ENCODE measurements around the gene COL19A1. TPM values are rescaled to one million over a fixed set of nuclear protein-coding genes. Genes with fewer than 3 reads are reported as not detected.

COL19A1 gene
- polyA plus RNA-seq (2013, experiment 1 of 2) = 0.81 TPM
- polyA plus RNA-seq (2013, experiment 2 of 2) = 0.60 TPM

- Histone ChIP-seq H4K91ac (ENCODE audit: low read length) (peak within 1 kb of the TSS; percentile 89), H2BK15ac (ENCODE audit: low read depth, poor library complexity, severe bottlenecking) (peak within 1 kb of the TSS; percentile 94), H2AK5ac (ENCODE audit: low read length, severe bottlenecking) (no peak within 1 kb of the TSS), H3K14ac (ENCODE audit: low read length in 2 of 2) (peak within 1 kb of the TSS in 1 of 2 experiments; percentile 99), H2BK120ac (ENCODE audit: low read depth, low read length) (peak within 1 kb of the TSS; percentile 98), H3K36me3 (ENCODE audit: control insufficient read depth in 1 of 2, insufficient read depth in 2 of 2, low read depth in 1 of 2, low read length in 2 of 2) (no peaks in the 10 kb centered on the region), H2BK12ac (ENCODE audit: low read length in 2 of 2) (peak within 1 kb of the TSS; percentile 77 to 82), H3K4ac (ENCODE audit: low read depth in 1 of 2, low read length in 2 of 2) (peak within 1 kb of the TSS; percentile 60 to 87), H3K9me3 (ENCODE audit: control insufficient read depth, low read length) (no peaks in the 10 kb centered on the region), H3K27ac (ENCODE audit: low read length, poor library complexity, severe bottlenecking) (no peak within 1 kb of the TSS), H3K4me2 (ENCODE audit: low read length, poor library complexity, severe bottlenecking) (peak within 1 kb of the TSS; percentile 100), H3K27me3 (ENCODE audit: control insufficient read depth in 1 of 2, insufficient read depth in 1 of 2, low read length in 2 of 2) (peaks cover 3 to 12% of the 10 kb centered on the region in 2 experiments), H3K18ac (ENCODE audit: low read depth in 1 of 2, low read length in 2 of 2) (peak within 1 kb of the TSS; percentile 90 to 99), H3K23ac (ENCODE audit: low read length in 2 of 2) (peak within 1 kb of the TSS in 1 of 2 experiments; percentile 19), H2BK5ac (ENCODE audit: low read depth, low read length, poor library complexity, severe bottlenecking) (no peak within 1 kb of the TSS), H3K4me1 (ENCODE audit: control insufficient read depth, insufficient read depth, low read depth, low read length) (peaks cover 10% of the 10 kb centered on the region), H3K4me3 (ENCODE audit: insufficient read depth in 1 of 2, low read depth in 1 of 2, low read length in 2 of 2) (peak within 1 kb of the TSS; percentile 70 to 79), H2AFZ (ENCODE audit: low read depth, low read length) (peak within 1 kb of the TSS; percentile 54), H4K8ac (ENCODE audit: low read length) (peak within 1 kb of the TSS; percentile 97), H3K9ac (ENCODE audit: low read length) (peak within 1 kb of the TSS; percentile 57), H3K79me1 (replicated peaks; ENCODE audit: low read length, poor library complexity, severe bottlenecking) (no peaks in the 10 kb centered on the region)
- DNase-seq = peak; percentile 38
- 5% methylated on average over 19 of the region's 19 CpGs for WGBS
Observed at GRCh38 chr6:69866351-69866769, at the start of gene COL19A1. Gene COL19A1, plus strand, starts transcription at chr6:69866556. Its CDS starts 13,012 bp downstream, at chr6:69879568.

GRCh38 chr6:69816569-69816968 lies 49.8 kb upstream of the COL19A1 start:
- no peak overlapping the region for H2BK15ac ChIP-seq (ENCODE audit: low read depth, poor library complexity, severe bottlenecking)
- WGBS = 81% methylated on average over 1 of the region's 3 CpGs
- H3K27ac ChIP-seq (ENCODE audit: low read length, poor library complexity, severe bottlenecking) = no peak overlapping the region
- peak overlapping the region; percentile 27 for H2AFZ ChIP-seq (ENCODE audit: low read depth, low read length)
- H2BK12ac ChIP-seq (ENCODE audit: low read length in 2 of 2) = no peak overlapping the region
- peak overlapping the region in 1 of 2 experiments; percentile 84 for H3K4ac ChIP-seq (ENCODE audit: low read depth in 1 of 2, low read length in 2 of 2)
- no peaks in the 10 kb centered on the region for H3K79me1 ChIP-seq (replicated peaks; ENCODE audit: low read length, poor library complexity, severe bottlenecking)
- H3K9me3 ChIP-seq (ENCODE audit: control insufficient read depth, low read length) = no peaks in the 10 kb centered on the region
- peak overlapping the region; percentile 34 for H2BK120ac ChIP-seq (ENCODE audit: low read depth, low read length)
- no peak overlapping the region for H2BK5ac ChIP-seq (ENCODE audit: low read depth, low read length, poor library complexity, severe bottlenecking)
- no peak overlapping the region for H3K23ac ChIP-seq (ENCODE audit: low read length in 2 of 2)
- H3K4me2 ChIP-seq (ENCODE audit: low read length, poor library complexity, severe bottlenecking) = no peak overlapping the region
- no peaks in the 10 kb centered on the region for H3K4me1 ChIP-seq (ENCODE audit: control insufficient read depth, insufficient read depth, low read depth, low read length)
- no peak overlapping the region for H4K91ac ChIP-seq (ENCODE audit: low read length)
- H3K18ac ChIP-seq (ENCODE audit: low read depth in 1 of 2, low read length in 2 of 2) = peak overlapping the region in 1 of 2 experiments; percentile 76
- H3K14ac ChIP-seq (ENCODE audit: low read length in 2 of 2) = no peak overlapping the region
- H4K8ac ChIP-seq (ENCODE audit: low read length) = peak overlapping the region; percentile 41
- no peak overlapping the region for H2AK5ac ChIP-seq (ENCODE audit: low read length, severe bottlenecking)
- no peak overlapping the region for H3K9ac ChIP-seq (ENCODE audit: low read length)
- no peak overlapping the region for H3K4me3 ChIP-seq (ENCODE audit: insufficient read depth in 1 of 2, low read depth in 1 of 2, low read length in 2 of 2)
- H3K27me3 ChIP-seq (ENCODE audit: control insufficient read depth in 1 of 2, insufficient read depth in 1 of 2, low read length in 2 of 2) = no peaks in the 10 kb centered on the region
- H3K36me3 ChIP-seq (ENCODE audit: control insufficient read depth in 1 of 2, insufficient read depth in 2 of 2, low read depth in 1 of 2, low read length in 2 of 2) = no peaks in the 10 kb centered on the region
- DNase-seq = no peak

- Histone ChIP-seq H3K14ac (ENCODE audit: low read length in 2 of 2) (no peak overlapping the region), H4K91ac (ENCODE audit: low read length) (no peak overlapping the region), H3K4me2 (ENCODE audit: low read length, poor library complexity, severe bottlenecking) (no peak overlapping the region), H3K18ac (ENCODE audit: low read depth in 1 of 2, low read length in 2 of 2) (no peak overlapping the region), H3K27me3 (ENCODE audit: control insufficient read depth in 1 of 2, insufficient read depth in 1 of 2, low read length in 2 of 2) (no peaks in the 10 kb centered on the region), H3K4me1 (ENCODE audit: control insufficient read depth, insufficient read depth, low read depth, low read length) (no peaks in the 10 kb centered on the region), H2BK12ac (ENCODE audit: low read length in 2 of 2) (no peak overlapping the region), H3K79me1 (replicated peaks; ENCODE audit: low read length, poor library complexity, severe bottlenecking) (no peaks in the 10 kb centered on the region), H2BK5ac (ENCODE audit: low read depth, low read length, poor library complexity, severe bottlenecking) (no peak overlapping the region), H2AFZ (ENCODE audit: low read depth, low read length) (no peak overlapping the region), H3K9ac (ENCODE audit: low read length) (no peak overlapping the region), H3K4ac (ENCODE audit: low read depth in 1 of 2, low read length in 2 of 2) (no peak overlapping the region), H3K9me3 (ENCODE audit: control insufficient read depth, low read length) (no peaks in the 10 kb centered on the region), H4K8ac (ENCODE audit: low read length) (no peak overlapping the region), H3K27ac (ENCODE audit: low read length, poor library complexity, severe bottlenecking) (no peak overlapping the region), H2AK5ac (ENCODE audit: low read length, severe bottlenecking) (no peak overlapping the region), H2BK120ac (ENCODE audit: low read depth, low read length) (no peak overlapping the region), H2BK15ac (ENCODE audit: low read depth, poor library complexity, severe bottlenecking) (no peak overlapping the region), H3K36me3 (ENCODE audit: control insufficient read depth in 1 of 2, insufficient read depth in 2 of 2, low read depth in 1 of 2, low read length in 2 of 2) (no peaks in the 10 kb centered on the region), H3K23ac (ENCODE audit: low read length in 2 of 2) (no peak overlapping the region), H3K4me3 (ENCODE audit: insufficient read depth in 1 of 2, low read depth in 1 of 2, low read length in 2 of 2) (no peak overlapping the region)
- DNase-seq = no peak
Observed at GRCh38 chr6:69817358-69817757, 49.0 kb upstream of the COL19A1 start.

- H4K91ac ChIP-seq (ENCODE audit: low read length) = no peak overlapping the region
- 95% methylated on average over 2 of the region's 2 CpGs for WGBS
Observed at GRCh38 chr6:69818223-69818930, 48.0 kb upstream of the COL19A1 start.

More at GRCh38 chr6:69818223-69818930, 48.0 kb upstream of the COL19A1 start:
- no peaks in the 10 kb centered on the region for H3K9me3 ChIP-seq (ENCODE audit: control insufficient read depth, low read length)
- no peak overlapping the region for H4K8ac ChIP-seq (ENCODE audit: low read length)
- H3K36me3 ChIP-seq (ENCODE audit: control insufficient read depth in 1 of 2, insufficient read depth in 2 of 2, low read depth in 1 of 2, low read length in 2 of 2) = no peaks in the 10 kb centered on the region
- no peak overlapping the region for H3K4me3 ChIP-seq (ENCODE audit: insufficient read depth in 1 of 2, low read depth in 1 of 2, low read length in 2 of 2)
- H2BK15ac ChIP-seq (ENCODE audit: low read depth, poor library complexity, severe bottlenecking) = no peak overlapping the region
- no peaks in the 10 kb centered on the region for H3K27me3 ChIP-seq (ENCODE audit: control insufficient read depth in 1 of 2, insufficient read depth in 1 of 2, low read length in 2 of 2)
- no peak overlapping the region for H2AFZ ChIP-seq (ENCODE audit: low read depth, low read length)
- no peak overlapping the region for H3K23ac ChIP-seq (ENCODE audit: low read length in 2 of 2)
- H3K4me1 ChIP-seq (ENCODE audit: control insufficient read depth, insufficient read depth, low read depth, low read length) = no peaks in the 10 kb centered on the region
- no peaks in the 10 kb centered on the region for H3K79me1 ChIP-seq (replicated peaks; ENCODE audit: low read length, poor library complexity, severe bottlenecking)
- no peak overlapping the region for H2BK120ac ChIP-seq (ENCODE audit: low read depth, low read length)
- H3K18ac ChIP-seq (ENCODE audit: low read depth in 1 of 2, low read length in 2 of 2) = no peak overlapping the region
- no peak overlapping the region for H2AK5ac ChIP-seq (ENCODE audit: low read length, severe bottlenecking)
- no peak overlapping the region for H2BK5ac ChIP-seq (ENCODE audit: low read depth, low read length, poor library complexity, severe bottlenecking)
- H3K4me2 ChIP-seq (ENCODE audit: low read length, poor library complexity, severe bottlenecking) = no peak overlapping the region
- H3K14ac ChIP-seq (ENCODE audit: low read length in 2 of 2) = no peak overlapping the region
- H3K9ac ChIP-seq (ENCODE audit: low read length) = no peak overlapping the region
- H3K4ac ChIP-seq (ENCODE audit: low read depth in 1 of 2, low read length in 2 of 2) = no peak overlapping the region
- no peak for DNase-seq
- no peak overlapping the region for H3K27ac ChIP-seq (ENCODE audit: low read length, poor library complexity, severe bottlenecking)
- H2BK12ac ChIP-seq (ENCODE audit: low read length in 2 of 2) = no peak overlapping the region

Data from mesenchymal stem cell (in vitro differentiated cells and primary cell).